K562 (cell line): ENCODE data around the gene C6orf89. TPM values are rescaled to one million over a fixed set of nuclear protein-coding genes. Genes with fewer than 3 reads are reported as not detected.
A peak's percentile ranks its signal among the peaks of the same experiment; 100 is the strongest.

Experiments
- ATF3 ChIP-seq, 2 experiments: fragments of 450-650 bp in 1 of 2; sonication (generic) in 1 of 2; formaldehyde crosslinking in 1 of 2; IDR thresholded peaks in 1 of 2; conservative IDR thresholded peaks in 1 of 2; 2 replicates each; pipeline versions ENCODE4 v1.6.1 to v1.8.1; 2016 to 2023; ENCODE audit warnings: mild to moderate bottlenecking in 2 of 2, moderate library complexity in 2 of 2, inconsistent platforms in 1 of 2, missing genetic modification reagents in 1 of 2
- BRD4 ChIP-seq: fragments of 200-600 bp; sonication (generic); IDR thresholded peaks from 2 replicates; pipeline ENCODE4 v1.6.1; 2017; ENCODE audit warnings: inconsistent platforms
- GTF3C2 ChIP-seq: IDR thresholded peaks from 3 replicates; pipeline ENCODE4 v1.6.1; 2011; ENCODE audit warnings: borderline replicate concordance, mild to moderate bottlenecking, moderate library complexity; ENCODE audit not compliant: insufficient read length; ENCODE audit errors: extremely low read depth
- IFI16 ChIP-seq: fragments of 250-450 bp; sonication (Bioruptor Pico); IDR thresholded peaks from 2 replicates; pipeline ENCODE4 v2.1.2; 2022; ENCODE audit warnings: mild to moderate bottlenecking, inconsistent platforms
- MEF2D ChIP-seq: conservative IDR thresholded peaks from 2 replicates; pipeline ENCODE4 v1.6.1; 2016; ENCODE audit warnings: low read depth, missing genetic modification characterization, missing compliant biosample characterization
- PKNOX1 ChIP-seq: fragments of 450-650 bp; IDR thresholded peaks from 2 replicates; pipeline ENCODE4 v1.6.1; 2016
- RREB1 ChIP-seq: fragments of 250-450 bp; sonication (Bioruptor Pico); IDR thresholded peaks from 2 replicates; pipeline ENCODE4 v1.4.0; 2020
- TRIM25 ChIP-seq: fragments of 450-650 bp; IDR thresholded peaks from 2 replicates; pipeline ENCODE4 v1.7.0; 2016; ENCODE audit warnings: borderline replicate concordance
- USF1 ChIP-seq: sonication (generic); formaldehyde crosslinking; IDR thresholded peaks from 2 replicates; pipeline ENCODE4 v1.9.0; 2022; ENCODE audit warnings: mild to moderate bottlenecking, missing genetic modification reagents
- ZNF143 ChIP-seq: sonication (generic); formaldehyde crosslinking; IDR thresholded peaks from 2 replicates; pipeline ENCODE4 v1.9.0; 2022; ENCODE audit warnings: mild to moderate bottlenecking, missing genetic modification reagents
- polyA plus RNA-seq, 8 experiments: library from polyadenylated mRNA; depleted of rRNA in 4 of 8; stranded (reverse) in 5 of 8; unstranded in 3 of 8; fragments of >200 nt; fragmentation: Nextera tagmentation in 2 of 8; fragmentation: Illumina TruSeq in 1 of 8; extraction: Ambion mirVana in 2 of 8; extraction: Trizol in 1 of 8; gene quantifications; 2 replicates each; pipeline versions ENCODE4 v1.2.1 to v1.2.3, GENCODE V29; 2011 to 2014; ENCODE audit warnings: inconsistent platforms in 1 of 8, missing spikeins in 1 of 8
- total RNA-seq, 7 experiments: library from RNA; depleted of rRNA in 6 of 7; stranded (reverse); fragments of >200 nt in 6 of 7; fragmentation: Illumina TruSeq in 2 of 7; extraction: Trizol in 2 of 7; gene quantifications; 2 replicates each; pipeline versions ENCODE4 v1.2.1 to v1.2.3, GENCODE V29; 2011 to 2021; ENCODE audit warnings: low replicate concordance in 1 of 7

The C6orf89 gene
- total and polyA plus RNA-seq, 9 of the 15 experiments (the other 6 are each of a cell fraction or from before 2014, with no cell fraction given) = 35.2 to 111 (median 58.5) TPM

GRCh38 chr6:36885461-36886401, at the start of gene C6orf89 (continued):
- peak; percentile 78; the same call in 1 of the 2 replicates for TF ChIP-seq RREB1 (CRISPR knock-in tag)
- no peak for TF ChIP-seq TRIM25
- TF ChIP-seq IFI16 (CRISPR knock-in tag) = no peak
- TF ChIP-seq GTF3C2 = no peak
- peak; percentile 95 for TF ChIP-seq PKNOX1
- TF ChIP-seq USF1 = no peak
- no peak for TF ChIP-seq ATF3 (IDR thresholded peaks at IDR 0.05)
- no peak; the same call in 1 of the 2 replicates for TF ChIP-seq ATF3 (CRISPR knock-in tag; conservative IDR thresholded peaks at IDR 0.05)
- TF ChIP-seq ZNF143 (CRISPR knock-in tag) = no peak
- peak; percentile 32; the same call in 1 of the 2 replicates for TF ChIP-seq MEF2D (tag)
- peak; percentile 65 for TF ChIP-seq BRD4
